GM21717 (cell line): ENCODE measurements around the gene SERPINC1.
"Not testable (repeated sequence)": the region's sequence is repeated elsewhere in the genome, so short reads cannot be mapped to it uniquely, and the experiment has no call there.

ENCODE experiments used
- ATAC-seq: cut with Tn5 transposase; IDR thresholded peaks from one replicate; pipeline ENCODE4 v1.9.1; 2021; ENCODE audit warnings: mild to moderate bottlenecking, moderate library complexity; ENCODE audit not compliant: unreplicated experiment

The SERPINC1 gene

GRCh38 chr1:173864179-173864867 is 52.8 kb downstream of the SERPINC1 start:
- ATAC-seq, result no peak

- ATAC-seq, result no peak
Observed at GRCh38 chr1:173863224-173864161, 53.6 kb downstream of the SERPINC1 start.

- ATAC-seq, result no peak
Observed at GRCh38 chr1:173862769-173863223, 54.3 kb downstream of the SERPINC1 start.

GRCh38 chr1:173862146-173862768 is 54.9 kb downstream of the SERPINC1 start:
- not testable (repeated sequence) for ATAC-seq

- no peak for ATAC-seq
Observed at GRCh38 chr1:173861731-173862145, 55.4 kb downstream of the SERPINC1 start.

- ATAC-seq, result no peak
Observed at GRCh38 chr1:173860065-173860464, 57.1 kb downstream of the SERPINC1 start.

GRCh38 chr1:173859547-173859946 is 57.6 kb downstream of the SERPINC1 start:
- ATAC-seq, result not testable (repeated sequence)

GRCh38 chr1:173857363-173857917 is 59.7 kb downstream of the SERPINC1 start:
- no peak for ATAC-seq

GRCh38 chr1:173856903-173857302 is 60.2 kb downstream of the SERPINC1 start:
- no peak for ATAC-seq

GRCh38 chr1:173856014-173856413 is 61.1 kb downstream of the SERPINC1 start:
- no peak for ATAC-seq
